ENCODE measurements around the gene TMEM187.
A peak's percentile ranks its signal among the peaks of the same experiment; 100 is the strongest.

DNA sequence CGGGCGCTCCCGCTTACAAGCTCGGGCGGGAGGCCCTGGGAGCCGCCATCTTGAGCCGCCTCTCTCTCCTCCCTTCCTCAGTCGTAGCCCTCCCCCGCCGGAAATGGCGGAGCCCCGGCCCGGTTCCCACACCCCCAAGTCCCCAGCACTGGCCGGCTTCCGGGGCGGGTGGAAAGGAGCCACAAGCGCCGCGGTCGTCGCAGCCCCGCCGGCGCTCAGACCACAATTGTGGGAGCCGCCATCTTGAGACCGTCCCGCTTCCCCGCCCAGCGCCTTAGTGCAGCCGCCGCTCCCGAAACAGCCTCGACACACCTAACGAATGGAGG, 1.5 kb upstream of the TMEM187 start:
- no peak; the same call in 1 of the 2 replicates for TF ChIP-seq POLR2AphosphoS5 (IDR thresholded peaks at IDR 0.05; ENCODE audit: low read depth, low read length)
- TF ChIP-seq REST (IDR thresholded peaks at IDR 0.05; ENCODE audit: insufficient read depth in 1 of 2, low read depth in 2 of 2, low read length in 2 of 2): no peak
- TF ChIP-seq TAF1 (IDR thresholded peaks at IDR 0.05; ENCODE audit: borderline replicate concordance, insufficient read depth, low read length): peak; percentile 62; the same call in 1 of the 2 replicates
- no peak for TF ChIP-seq FOXP2 (optimal IDR thresholded peaks at IDR 0.05; ENCODE audit: borderline replicate concordance, extremely low read depth, extremely low read length, insufficient read depth)

All from PFSK-1 (cell line).